ENCODE data around the gene FUT3. TPM values are rescaled to one million over a fixed set of nuclear protein-coding genes. Genes with fewer than 3 reads are reported as not detected.

FUT3 gene
- not detected for total RNA-seq

DNA sequence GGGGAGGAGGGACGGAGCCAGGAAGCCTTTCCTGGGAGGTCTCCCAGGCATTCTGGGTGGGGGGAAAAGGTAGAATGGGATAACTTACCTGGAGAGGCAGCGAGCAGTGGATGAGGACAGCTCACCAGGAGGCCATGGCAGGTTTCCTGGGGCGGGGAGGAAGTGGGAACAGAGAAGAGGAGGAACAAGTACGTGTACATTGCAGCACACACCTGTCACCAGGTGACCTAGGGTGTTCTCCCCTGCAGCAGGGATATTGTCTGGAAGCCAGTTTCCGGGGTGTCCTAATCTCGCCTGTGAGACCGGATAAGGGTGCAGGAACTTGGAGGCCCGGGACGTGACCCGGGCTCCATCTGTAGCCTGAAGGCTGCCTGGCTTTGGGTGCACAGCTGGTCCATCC is at the start of gene FUT3:
TSS of gene FUT3 (minus strand) at position 148 of the 400 bp plus-strand sequence.
- Histone ChIP-seq H3K36me3 (no peaks in the 10 kb centered on the region), H3K27ac (no peak within 1 kb of the TSS)
- DNase-seq (ENCODE audit: low spot score): no peak

DNA sequence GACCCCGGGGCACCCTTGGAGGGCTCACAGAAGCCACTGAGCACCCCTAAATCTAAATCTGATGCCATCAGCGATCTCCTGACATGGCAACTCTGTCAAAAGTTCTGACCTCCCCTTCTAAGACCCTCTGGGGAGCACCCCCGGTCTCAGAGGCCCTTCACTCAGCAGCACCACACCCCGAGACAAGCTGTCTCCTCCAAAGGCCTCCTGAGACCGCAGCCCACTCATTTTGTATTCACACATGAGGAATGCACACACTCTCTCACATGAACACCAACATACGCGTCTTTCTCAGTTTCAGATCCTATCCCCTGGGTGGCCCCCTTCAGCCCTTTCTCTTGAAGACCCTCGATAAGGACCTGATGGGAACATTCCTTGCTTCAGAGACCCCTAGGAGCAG is 49.7 kb upstream of the FUT3 start:
- Histone ChIP-seq H3K4me3 (no peak overlapping the region), H3K4me1 (peaks cover 0 to 48% of the 10 kb centered on the region in 2 donors), H3K27ac (no peak overlapping the region), H3K27me3 (no peaks in the 10 kb centered on the region), H3K36me3 (peaks cover 22% of the 10 kb centered on the region), H3K9me3 (no peaks in the 10 kb centered on the region)
- TF ChIP-seq, protein P1, sequence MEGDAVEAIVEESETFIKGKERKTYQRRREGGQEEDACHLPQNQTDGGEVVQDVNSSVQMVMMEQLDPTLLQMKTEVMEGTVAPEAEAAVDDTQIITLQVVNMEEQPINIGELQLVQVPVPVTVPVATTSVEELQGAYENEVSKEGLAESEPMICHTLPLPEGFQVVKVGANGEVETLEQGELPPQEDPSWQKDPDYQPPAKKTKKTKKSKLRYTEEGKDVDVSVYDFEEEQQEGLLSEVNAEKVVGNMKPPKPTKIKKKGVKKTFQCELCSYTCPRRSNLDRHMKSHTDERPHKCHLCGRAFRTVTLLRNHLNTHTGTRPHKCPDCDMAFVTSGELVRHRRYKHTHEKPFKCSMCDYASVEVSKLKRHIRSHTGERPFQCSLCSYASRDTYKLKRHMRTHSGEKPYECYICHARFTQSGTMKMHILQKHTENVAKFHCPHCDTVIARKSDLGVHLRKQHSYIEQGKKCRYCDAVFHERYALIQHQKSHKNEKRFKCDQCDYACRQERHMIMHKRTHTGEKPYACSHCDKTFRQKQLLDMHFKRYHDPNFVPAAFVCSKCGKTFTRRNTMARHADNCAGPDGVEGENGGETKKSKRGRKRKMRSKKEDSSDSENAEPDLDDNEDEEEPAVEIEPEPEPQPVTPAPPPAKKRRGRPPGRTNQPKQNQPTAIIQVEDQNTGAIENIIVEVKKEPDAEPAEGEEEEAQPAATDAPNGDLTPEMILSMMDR (IDR thresholded peaks at IDR 0.05): no peak
- no peak for DNase-seq (ENCODE audit: low spot score)

More for the DNA sequence above, at the start of gene FUT3:
- TF ChIP-seq, protein P1 (IDR thresholded peaks at IDR 0.05): no peak
- Histone ChIP-seq H3K4me3 (no peak within 1 kb of the TSS), H3K9me3 (no peaks in the 10 kb centered on the region), H3K4me1 (no peaks in the 10 kb centered on the region), H3K27me3 (no peaks in the 10 kb centered on the region)

DNA sequence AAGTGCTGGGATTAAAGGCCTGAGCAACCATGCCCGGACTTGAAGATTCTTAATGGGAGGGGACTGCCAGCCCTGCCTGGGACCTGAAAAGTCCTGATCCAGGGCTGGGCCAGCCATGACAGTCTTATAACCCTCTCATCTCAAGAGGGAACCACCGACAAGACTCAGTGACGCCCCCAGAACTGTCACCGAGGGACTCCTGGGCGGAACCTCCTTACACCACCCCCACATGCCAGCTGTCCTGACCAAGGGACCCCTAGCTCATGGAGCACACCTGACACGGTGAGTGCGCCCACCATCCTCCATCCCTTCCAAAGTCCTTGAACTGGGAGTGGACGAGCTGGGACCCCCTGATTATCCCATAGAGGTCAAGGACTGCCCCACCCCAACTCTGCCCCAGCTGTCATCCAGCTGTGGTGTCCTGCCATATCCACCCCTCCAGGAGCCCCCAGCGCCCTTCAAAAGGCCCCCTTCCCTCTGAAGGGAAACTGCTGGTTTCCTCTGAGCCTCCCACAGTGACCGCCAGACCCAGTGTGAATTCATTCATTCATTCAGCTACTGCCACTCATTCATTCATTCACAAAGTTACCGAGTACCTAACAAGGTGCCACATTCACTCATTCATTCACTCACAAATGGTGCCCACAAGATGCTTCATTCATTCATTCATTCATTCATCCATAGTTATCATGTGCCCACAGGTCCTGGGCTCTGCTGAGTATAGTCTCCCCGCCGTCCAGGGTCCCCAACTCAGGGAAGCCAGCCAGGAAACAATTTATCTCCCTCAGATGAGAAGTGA is 48.7 kb upstream of the FUT3 start:
- no peaks in the 10 kb centered on the region for H3K9me3 ChIP-seq
- H3K27ac ChIP-seq: no peak overlapping the region
- TF ChIP-seq, protein P1 (IDR thresholded peaks at IDR 0.05): no peak
- H3K4me1 ChIP-seq: peaks cover 0 to 48% of the 10 kb centered on the region in 2 donors
- DNase-seq (ENCODE audit: low spot score): no peak
- no peak overlapping the region for H3K4me3 ChIP-seq
- peaks cover 32% of the 10 kb centered on the region for H3K36me3 ChIP-seq
- no peaks in the 10 kb centered on the region for H3K27me3 ChIP-seq

DNA sequence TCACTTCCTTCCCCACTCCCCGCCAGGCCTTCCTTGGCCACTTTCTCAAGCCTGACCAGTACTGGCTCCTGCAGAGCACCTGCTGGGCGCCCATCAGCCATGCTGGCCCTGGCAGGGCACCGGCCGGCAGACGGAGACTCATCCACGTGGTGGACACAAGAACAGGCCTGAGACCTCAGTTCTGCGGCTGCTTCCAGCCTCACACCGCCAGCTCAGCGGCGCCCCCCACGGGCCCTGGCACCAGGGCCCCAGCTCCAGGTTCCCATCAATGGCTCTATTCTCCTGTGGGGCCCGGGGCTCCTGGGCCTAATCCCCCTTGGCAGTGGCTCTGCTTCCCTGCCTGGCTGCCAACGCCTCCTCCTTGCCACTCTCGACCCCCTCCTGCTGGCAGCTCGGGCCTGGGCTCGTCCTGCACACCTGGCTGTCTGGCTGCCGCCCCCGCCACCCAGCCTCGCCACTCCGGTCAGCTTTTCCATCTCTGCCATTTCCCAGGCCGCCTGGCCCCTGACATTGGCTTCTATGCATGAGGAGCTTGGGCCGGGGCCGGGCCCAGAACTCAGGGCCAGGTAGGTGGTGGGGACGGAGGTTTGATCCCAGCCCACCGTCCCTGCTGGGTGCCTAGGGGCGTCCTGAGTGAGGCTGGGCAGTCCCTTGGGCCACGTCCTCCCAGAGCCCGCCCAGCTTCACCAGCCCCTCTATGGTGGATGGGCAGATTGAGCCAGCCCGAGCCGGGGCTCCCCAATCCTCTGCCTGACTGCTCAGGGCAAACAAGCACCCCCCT is 46.1 kb upstream of the FUT3 start:
- H3K4me1 ChIP-seq: peaks cover 0 to 61% of the 10 kb centered on the region in 2 donors
- DNase-seq (ENCODE audit: low spot score): no peak
- H3K9me3 ChIP-seq: no peaks in the 10 kb centered on the region
- H3K27ac ChIP-seq: peak overlapping the region; percentile 86 to 94
- TF ChIP-seq, protein P1 (IDR thresholded peaks at IDR 0.05): peak in 1 of 2 donors; percentile 43
- peaks cover 30% of the 10 kb centered on the region for H3K36me3 ChIP-seq
- no peaks in the 10 kb centered on the region for H3K27me3 ChIP-seq
- no peak overlapping the region for H3K4me3 ChIP-seq

DNA sequence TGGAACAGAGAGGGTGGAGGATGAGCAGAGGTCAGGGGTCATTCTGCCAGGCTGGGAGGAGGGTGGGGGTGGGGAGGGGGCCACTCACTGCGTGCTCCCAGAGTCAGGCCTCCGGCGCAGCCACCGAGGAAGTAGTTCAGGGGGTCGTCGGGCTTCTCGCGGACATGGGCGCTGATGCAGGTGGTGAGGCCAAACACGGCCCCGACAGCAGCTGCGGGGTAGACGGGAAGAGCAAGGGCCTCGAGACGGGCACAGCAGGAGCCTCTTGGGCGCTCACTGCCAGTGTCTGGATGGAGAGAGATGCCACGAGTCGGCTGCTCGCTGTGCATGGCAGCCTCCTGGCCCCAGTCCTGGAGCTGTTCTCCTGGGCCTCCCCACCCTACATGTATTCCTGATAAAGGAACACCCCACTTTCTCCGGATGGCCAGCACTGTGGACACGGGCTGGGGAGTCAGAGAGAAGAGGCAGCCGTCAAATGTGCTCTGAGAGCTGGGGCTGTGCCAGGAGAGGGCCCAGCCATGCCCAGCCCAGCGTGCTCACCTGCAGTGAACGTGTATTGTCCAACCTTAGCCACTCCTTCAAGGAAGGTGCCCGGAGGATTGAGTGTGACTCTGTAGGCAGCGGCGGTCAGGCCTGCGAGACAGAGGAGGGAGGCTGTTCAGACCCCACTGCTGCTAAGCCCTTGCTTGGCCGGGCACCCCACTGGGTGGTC is 45.3 kb upstream of the FUT3 start:
- H3K4me3 ChIP-seq: no peak overlapping the region
- peak overlapping the region; percentile 86 to 94 for H3K27ac ChIP-seq
- no peak for DNase-seq (ENCODE audit: low spot score)
- H3K36me3 ChIP-seq: peaks cover 25% of the 10 kb centered on the region
- TF ChIP-seq, protein P1 (IDR thresholded peaks at IDR 0.05): no peak
- peaks cover 0 to 61% of the 10 kb centered on the region in 2 donors for H3K4me1 ChIP-seq
- H3K9me3 ChIP-seq: no peaks in the 10 kb centered on the region
- no peaks in the 10 kb centered on the region for H3K27me3 ChIP-seq
